CD4-positive, alpha-beta T cell treated with Interleukin-15 for 4 hours (primary cell): ENCODE measurements around the gene CLK3.
"Not testable (repeated sequence)": the region's sequence is repeated elsewhere in the genome, so short reads cannot be mapped to it uniquely, and the experiment has no call there.

Experiments used
- DNase-seq: peaks from one replicate; pipeline ENCODE4 v3.0.0-alpha.2; 2020; ENCODE audit warnings: low spot score

CLK3 gene

GRCh38 chr15:74615508-74616365, at the start of gene CLK3:
Gene CLK3 (plus strand): TSS chr15:74615836. CDS start chr15:74619197, 3,361 bp downstream.
- DNase-seq: peak; percentile 95

GRCh38 chr15:74568594-74568993, 47.0 kb upstream of the CLK3 start:
- DNase-seq: no peak

GRCh38 chr15:74569731-74570070, 45.9 kb upstream of the CLK3 start:
- DNase-seq: no peak

GRCh38 chr15:74571191-74571590, 44.4 kb upstream of the CLK3 start:
- no peak for DNase-seq

GRCh38 chr15:74573987-74574386, 41.6 kb upstream of the CLK3 start:
- DNase-seq: no peak

GRCh38 chr15:74578496-74578994, 37.1 kb upstream of the CLK3 start:
- DNase-seq: no peak

GRCh38 chr15:74579001-74579400, 36.6 kb upstream of the CLK3 start:
- DNase-seq: no peak

GRCh38 chr15:74580538-74581350, 34.9 kb upstream of the CLK3 start:
- no peak for DNase-seq

GRCh38 chr15:74584204-74584603, 31.4 kb upstream of the CLK3 start:
- no peak for DNase-seq

- DNase-seq: no peak
Observed at GRCh38 chr15:74584779-74585178, 30.9 kb upstream of the CLK3 start.

- DNase-seq: no peak
Observed at GRCh38 chr15:74585191-74585590, 30.4 kb upstream of the CLK3 start.

- DNase-seq: no peak
Observed at GRCh38 chr15:74585857-74586256, 29.8 kb upstream of the CLK3 start.

GRCh38 chr15:74589826-74590225, 25.8 kb upstream of the CLK3 start:
- no peak for DNase-seq

GRCh38 chr15:74592222-74592621, 23.4 kb upstream of the CLK3 start:
- no peak for DNase-seq

GRCh38 chr15:74593122-74593521, 22.5 kb upstream of the CLK3 start:
- DNase-seq: no peak

GRCh38 chr15:74594455-74594854, 21.2 kb upstream of the CLK3 start:
- DNase-seq: no peak

GRCh38 chr15:74595271-74595670, 20.4 kb upstream of the CLK3 start:
- DNase-seq: no peak

- not testable (repeated sequence) for DNase-seq
Observed at GRCh38 chr15:74596736-74597135, 18.9 kb upstream of the CLK3 start.

- DNase-seq: not testable (repeated sequence)
Observed at GRCh38 chr15:74597146-74597705, 18.4 kb upstream of the CLK3 start.

GRCh38 chr15:74598126-74598842, 17.4 kb upstream of the CLK3 start:
- peak; percentile 90 for DNase-seq

- DNase-seq: no peak
Observed at GRCh38 chr15:74599156-74599555, 16.5 kb upstream of the CLK3 start.
